Urothelium cell line (cell line): ENCODE results near the gene ALG8.
A peak's percentile ranks its signal among the peaks of the same experiment; 100 is the strongest.

Experiments used
- DNase-seq: peaks from one replicate; pipeline ENCODE4 v3.0.0; 2011; ENCODE audit warnings: low spot score, mixed read lengths
- FAIRE-seq: peaks from 2 replicates; lab custom pipeline; 2011; peaks lifted over from hg19 to GRCh38; lab: Jason Lieb, UNC

The ALG8 gene

GRCh38 chr11:78161346-78161745 is 21.9 kb upstream of the ALG8 start:
- DNase-seq, result no peak
- FAIRE-seq, result peak; percentile 32

GRCh38 chr11:78160557-78160956 is 21.1 kb upstream of the ALG8 start:
- FAIRE-seq (peak; percentile 13), DNase-seq (no peak)

DNA sequence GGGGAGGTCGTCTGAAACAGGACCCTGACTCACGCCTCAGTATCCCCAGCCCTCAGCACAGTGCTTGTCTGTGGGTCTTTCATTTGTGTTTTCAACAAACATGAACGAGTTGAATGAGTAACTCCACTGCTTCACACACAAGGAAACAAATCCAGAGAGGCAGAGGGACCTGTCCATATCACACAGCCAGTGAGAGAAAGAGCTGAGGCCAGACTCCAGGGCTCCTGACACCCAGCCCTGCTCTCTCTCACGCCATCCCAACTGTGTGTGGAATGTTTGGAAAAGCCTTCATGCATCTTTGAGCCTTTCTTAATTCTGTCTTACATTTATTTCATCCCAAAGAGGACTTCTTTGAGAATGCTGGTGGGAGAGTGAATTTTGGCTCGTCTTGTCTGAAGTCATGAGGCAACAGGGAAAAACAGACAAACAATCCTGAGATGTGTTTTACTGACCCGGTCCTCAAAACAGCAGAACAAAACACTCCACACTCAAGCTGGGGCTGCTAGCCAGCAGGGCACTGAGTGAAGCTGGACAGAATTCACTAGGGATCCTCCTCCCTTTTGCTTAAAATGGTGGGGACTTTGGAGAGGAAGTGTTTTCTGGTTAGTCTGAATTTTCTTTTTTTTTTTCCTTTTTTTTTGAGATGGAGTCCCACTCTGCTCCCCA is 19.7 kb upstream of the ALG8 start:
- FAIRE-seq, result no peak
- DNase-seq, result no peak

GRCh38 chr11:78156127-78156844 is 16.9 kb upstream of the ALG8 start:
- no peak for FAIRE-seq
- DNase-seq, result no peak

DNA sequence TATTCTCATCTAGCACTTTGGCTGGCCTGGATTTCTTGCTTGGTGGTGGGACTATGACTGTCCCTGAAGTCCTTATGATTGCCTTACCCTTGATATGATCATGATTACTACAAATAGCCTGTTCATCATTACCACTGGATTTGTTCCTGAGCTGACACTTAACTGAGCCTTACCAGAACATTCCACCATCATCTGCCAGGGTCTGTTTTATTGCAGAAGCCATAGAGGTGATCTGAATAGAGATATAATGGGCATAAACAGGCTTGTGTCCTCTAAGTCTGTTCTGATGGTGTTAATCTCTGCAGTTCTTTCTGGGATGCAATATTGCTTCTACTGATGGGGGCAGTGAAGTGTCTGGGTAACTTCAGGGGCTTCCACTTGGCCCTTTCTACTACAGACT is 12.4 kb upstream of the ALG8 start:
- FAIRE-seq, result no peak

DNA sequence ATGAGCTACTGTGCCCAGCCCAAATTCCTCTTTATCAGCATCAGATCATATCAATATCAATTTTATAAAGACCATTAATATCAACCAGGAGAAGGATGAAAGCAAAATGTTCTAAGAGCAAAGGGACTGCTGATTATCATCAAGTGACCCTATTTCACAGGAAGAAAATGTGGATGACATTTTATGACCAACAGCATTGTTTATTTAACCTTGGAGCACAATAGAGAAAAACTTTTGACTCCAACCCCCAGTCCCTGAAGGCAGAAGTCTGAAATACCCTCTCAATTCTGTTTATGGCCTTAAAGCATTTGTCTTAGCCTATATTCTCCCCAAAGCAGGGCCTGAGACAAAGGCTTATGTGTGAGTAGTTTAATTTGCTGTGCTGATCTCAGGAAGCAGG is 11.3 kb upstream of the ALG8 start:
- DNase-seq, result no peak
- FAIRE-seq, result no peak

More for the DNA sequence above, 12.4 kb upstream of the ALG8 start:
- no peak for DNase-seq

DNA sequence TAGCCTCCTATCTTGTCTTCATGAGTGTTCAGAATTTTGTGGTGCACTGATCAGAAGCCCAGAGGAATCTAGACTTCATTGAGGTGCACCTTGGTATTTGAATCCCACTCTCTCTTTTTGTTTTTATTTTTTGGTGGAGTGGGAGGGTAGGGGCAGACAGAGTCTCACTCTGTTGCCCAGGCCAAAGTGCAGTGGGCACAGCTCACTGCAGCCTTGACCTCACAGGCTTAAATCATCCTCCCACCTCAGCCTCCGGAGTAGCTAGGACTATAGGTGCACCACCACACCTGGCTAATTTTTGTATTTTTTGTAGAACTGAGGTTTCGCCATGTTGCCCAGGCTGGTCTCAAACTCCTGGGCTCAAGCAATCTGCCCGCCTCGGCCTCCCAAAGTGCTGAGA is 10.9 kb upstream of the ALG8 start:
- DNase-seq (no peak), FAIRE-seq (no peak)

GRCh38 chr11:78149646-78150045 is 10.2 kb upstream of the ALG8 start:
- no peak for DNase-seq
- FAIRE-seq, result no peak

- DNase-seq, result no peak
- FAIRE-seq, result no peak
Measured at GRCh38 chr11:78147807-78148206, 8.4 kb upstream of the ALG8 start.

- DNase-seq (no peak), FAIRE-seq (no peak)
Measured at GRCh38 chr11:78145511-78146025, 6.1 kb upstream of the ALG8 start.

DNA sequence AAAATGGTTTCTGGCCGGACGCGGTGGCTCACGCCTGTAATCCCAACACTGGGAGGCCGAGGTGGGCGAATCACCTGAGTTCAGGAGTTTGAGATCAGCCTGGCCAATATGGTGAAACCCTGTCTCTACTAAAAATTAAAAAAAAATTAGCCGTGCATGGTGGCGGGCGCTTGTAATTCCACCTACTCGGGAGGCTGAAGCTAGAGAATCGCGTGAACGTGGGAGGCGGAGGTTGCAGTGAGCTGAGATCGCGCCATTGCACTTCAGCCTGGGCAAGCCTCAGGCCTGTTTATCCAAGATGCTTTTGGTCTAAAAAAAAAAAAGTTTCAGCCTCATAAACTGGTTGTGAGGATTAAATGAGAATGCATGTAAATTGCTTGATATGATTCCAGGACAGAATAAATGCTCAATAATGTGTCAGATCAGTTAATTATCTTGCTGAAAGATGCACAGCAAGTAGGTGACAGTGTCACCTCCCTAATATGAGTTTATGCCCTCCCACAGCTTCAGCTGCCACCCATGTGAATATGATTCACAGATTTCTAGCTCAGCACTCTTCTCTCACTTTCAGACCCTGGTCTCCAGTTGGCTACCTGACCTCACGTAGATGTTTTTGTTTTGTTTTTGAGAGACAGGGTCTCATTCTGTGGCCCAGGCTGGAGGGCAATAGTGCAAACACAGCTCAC is 1.1 kb upstream of the ALG8 start:
- DNase-seq (no peak), FAIRE-seq (no peak)

GRCh38 chr11:78138694-78139421 is 568 bp downstream of the ALG8 start:
- peak; percentile 40 for DNase-seq
- FAIRE-seq, result no peak

DNA sequence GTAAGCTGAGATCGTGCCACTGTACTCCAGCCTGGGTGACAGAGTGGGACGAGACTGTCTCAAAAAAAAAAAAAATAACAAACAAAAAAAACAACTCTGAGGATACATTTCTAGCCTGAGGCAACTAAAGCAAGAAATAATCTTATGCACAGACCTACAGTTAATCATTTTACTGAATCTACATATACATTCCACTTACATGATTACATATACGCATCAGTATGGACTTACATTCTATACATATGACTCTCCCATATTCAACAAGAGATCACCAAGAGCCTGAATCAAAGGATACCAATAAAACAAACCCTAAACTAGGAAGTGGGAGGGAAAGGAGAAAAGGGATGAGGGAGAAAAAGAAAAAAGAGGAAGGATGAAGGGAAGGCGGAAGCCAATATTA is 1.1 kb downstream of the ALG8 start:
- FAIRE-seq (no peak), DNase-seq (no peak)

GRCh38 chr11:78132475-78132874 is 7.0 kb downstream of the ALG8 start:
- FAIRE-seq, result no peak
- no peak for DNase-seq

DNA sequence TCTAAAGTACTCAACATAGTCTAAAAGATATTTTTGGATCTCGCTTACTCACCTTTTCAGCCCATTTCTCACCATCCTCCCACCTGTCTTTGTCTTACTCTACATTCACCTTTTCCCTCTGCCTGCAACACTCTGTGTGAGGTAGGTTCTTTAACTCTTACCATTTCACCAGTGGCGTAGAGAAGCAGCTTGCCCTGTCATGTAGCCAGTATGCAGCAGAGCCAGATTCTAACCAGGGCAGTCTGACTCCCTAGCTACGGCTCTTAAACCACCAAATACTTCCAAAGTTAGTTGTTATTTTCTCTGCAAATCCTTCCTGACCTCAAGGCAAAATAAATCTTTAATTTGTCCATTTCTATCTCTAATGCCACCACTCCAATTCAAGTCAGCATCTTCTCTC is 7.5 kb downstream of the ALG8 start:
- FAIRE-seq, result no peak
- DNase-seq, result no peak

DNA sequence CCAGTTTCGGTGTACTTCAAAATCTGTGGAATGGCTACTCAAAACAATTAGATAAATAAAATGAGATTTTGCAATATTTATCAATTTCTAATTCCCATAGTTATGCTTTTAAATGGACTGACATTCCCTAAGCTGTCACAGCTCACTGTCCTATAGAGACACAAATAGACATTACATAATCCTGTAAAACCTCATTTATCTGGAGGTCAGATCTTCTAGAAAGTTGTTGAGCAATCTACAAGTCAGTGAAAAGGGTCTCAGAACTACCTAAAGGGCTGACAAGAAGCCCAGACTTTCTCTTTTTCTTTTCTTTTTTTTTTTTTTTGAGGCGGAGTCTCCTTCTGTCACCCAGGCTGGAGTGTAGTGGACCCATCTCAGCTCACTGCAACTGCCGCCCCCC is 12.0 kb downstream of the ALG8 start:
- DNase-seq (no peak), FAIRE-seq (no peak)

- DNase-seq (no peak), FAIRE-seq (no peak)
Measured at GRCh38 chr11:78112582-78113275, 26.7 kb downstream of the ALG8 start.

DNA sequence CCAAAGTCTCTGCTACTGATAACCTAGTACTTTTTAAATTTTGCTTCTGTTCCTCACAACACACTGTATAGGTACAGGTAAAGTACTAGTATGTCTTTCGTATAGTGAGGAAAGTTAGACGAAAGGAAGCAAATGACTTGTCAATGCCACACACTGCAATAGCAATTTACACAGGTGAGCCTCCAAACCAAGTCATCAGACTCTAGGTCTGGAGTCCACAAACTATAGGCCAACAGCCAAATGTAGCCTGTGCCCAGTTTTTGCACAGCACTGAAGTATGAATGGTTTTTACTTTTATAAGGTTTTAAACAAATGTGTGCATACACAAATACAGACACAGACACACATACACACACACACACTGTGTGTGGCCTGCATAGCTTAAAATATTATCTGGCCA is 28.1 kb downstream of the ALG8 start:
- FAIRE-seq (no peak), DNase-seq (no peak)

DNA sequence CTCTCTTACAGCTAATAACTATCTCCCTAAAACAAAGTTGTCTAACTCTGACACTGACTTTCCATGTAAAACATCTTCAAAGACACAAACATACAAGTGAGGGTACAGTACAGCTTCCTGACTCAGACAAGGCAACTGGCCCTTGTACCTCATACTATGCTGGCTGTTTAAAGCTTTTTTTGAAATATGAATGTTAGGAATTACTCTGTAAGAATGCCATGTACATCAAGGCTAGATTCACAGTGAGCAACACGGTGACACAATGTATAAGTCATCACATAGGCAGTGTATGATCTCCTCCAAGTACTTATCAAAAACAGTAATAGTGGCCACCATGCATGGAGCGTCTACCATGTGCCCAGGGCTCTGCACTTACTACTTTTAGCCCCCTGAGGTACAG is 28.6 kb downstream of the ALG8 start:
- DNase-seq (no peak), FAIRE-seq (no peak)

GRCh38 chr11:78110351-78110750 is 29.1 kb downstream of the ALG8 start:
- no peak for FAIRE-seq
- DNase-seq, result no peak
